Body of pancreas (tissue), 4 donors: ENCODE measurements around the gene PRR12.

Experiments used
- POLR2A ChIP-seq, 3 donors: fragments of 450-650 bp; IDR thresholded peaks; one replicate each; pipeline ENCODE4 v1.6.1; 2016; ENCODE audit warnings: antibody characterized with exemption in 3 of 3, mild to moderate bottlenecking in 2 of 3
- TF ChIP-seq, protein P1 (sequence below), 7 experiments: fragments of 450-650 bp in 4 of 7; fragments of 200-600 bp in 3 of 7; sonication (generic) in 3 of 7; IDR thresholded peaks; one replicate each; pipeline ENCODE4 v1.5.1; 2016 to 2019; ENCODE audit warnings: antibody characterized with exemption in 7 of 7

DNA sequence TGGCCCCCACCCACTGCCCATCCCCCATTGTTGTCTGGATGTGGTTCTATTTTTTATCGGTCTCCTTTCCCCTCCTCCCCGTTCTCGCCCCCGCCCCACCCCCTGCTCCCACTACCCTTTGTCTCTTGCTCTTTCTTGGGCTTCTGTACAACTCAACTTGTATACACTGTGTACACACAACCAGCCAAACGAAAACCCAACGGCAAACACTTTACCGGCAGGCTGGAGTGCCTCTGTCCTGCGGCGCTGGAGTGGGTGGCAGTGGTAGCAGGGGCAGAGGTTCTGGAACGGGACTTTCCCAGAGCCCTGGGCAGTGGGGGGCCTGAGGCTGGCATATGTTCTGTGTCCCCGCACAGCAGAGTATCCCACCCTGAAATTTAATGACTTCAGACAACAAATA, 35.2 kb downstream of the PRR12 start:
- TF ChIP-seq, protein P1, sequence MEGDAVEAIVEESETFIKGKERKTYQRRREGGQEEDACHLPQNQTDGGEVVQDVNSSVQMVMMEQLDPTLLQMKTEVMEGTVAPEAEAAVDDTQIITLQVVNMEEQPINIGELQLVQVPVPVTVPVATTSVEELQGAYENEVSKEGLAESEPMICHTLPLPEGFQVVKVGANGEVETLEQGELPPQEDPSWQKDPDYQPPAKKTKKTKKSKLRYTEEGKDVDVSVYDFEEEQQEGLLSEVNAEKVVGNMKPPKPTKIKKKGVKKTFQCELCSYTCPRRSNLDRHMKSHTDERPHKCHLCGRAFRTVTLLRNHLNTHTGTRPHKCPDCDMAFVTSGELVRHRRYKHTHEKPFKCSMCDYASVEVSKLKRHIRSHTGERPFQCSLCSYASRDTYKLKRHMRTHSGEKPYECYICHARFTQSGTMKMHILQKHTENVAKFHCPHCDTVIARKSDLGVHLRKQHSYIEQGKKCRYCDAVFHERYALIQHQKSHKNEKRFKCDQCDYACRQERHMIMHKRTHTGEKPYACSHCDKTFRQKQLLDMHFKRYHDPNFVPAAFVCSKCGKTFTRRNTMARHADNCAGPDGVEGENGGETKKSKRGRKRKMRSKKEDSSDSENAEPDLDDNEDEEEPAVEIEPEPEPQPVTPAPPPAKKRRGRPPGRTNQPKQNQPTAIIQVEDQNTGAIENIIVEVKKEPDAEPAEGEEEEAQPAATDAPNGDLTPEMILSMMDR (IDR thresholded peaks at IDR 0.05), result no peak
- TF ChIP-seq POLR2A (IDR thresholded peaks at IDR 0.05), result no peak
